HepG2 (cell line): ENCODE data around the gene PLAGL2. TPM values are rescaled to one million over a fixed set of nuclear protein-coding genes. Genes with fewer than 3 reads are reported as not detected.
A peak's percentile ranks its signal among the peaks of the same experiment; 100 is the strongest.

Source experiments
- BORCS8-MEF2B ChIP-seq: sonication (generic); formaldehyde crosslinking; IDR thresholded peaks from 2 replicates; pipeline ENCODE4 v1.8.0; 2022; ENCODE audit warnings: mild to moderate bottlenecking, missing genetic modification reagents
- HOMEZ ChIP-seq: IDR thresholded peaks from 2 replicates; pipeline ENCODE4 v1.6.1; 2016; ENCODE audit warnings: low read depth
- KIAA2018 ChIP-seq: sonication (generic); formaldehyde crosslinking; IDR thresholded peaks from 2 replicates; pipeline ENCODE4 v1.5.0; 2020; ENCODE audit warnings: mild to moderate bottlenecking, missing genetic modification reagents, borderline replicate concordance
- MXD3 ChIP-seq: IDR thresholded peaks from 2 replicates; pipeline ENCODE4 v1.6.1; 2016; ENCODE audit warnings: mild to moderate bottlenecking, missing biosample characterization, missing genetic modification reagents
- TFAP4 ChIP-seq: sonication (generic); IDR thresholded peaks from 2 replicates; pipeline ENCODE4 v1.6.1; 2016; ENCODE audit warnings: low read depth, borderline replicate concordance
- ZBTB33 ChIP-seq: sonication (generic); formaldehyde crosslinking; IDR thresholded peaks from 2 replicates; pipeline ENCODE4 v1.4.0; 2020; ENCODE audit warnings: missing genetic modification reagents
- ZIK1 ChIP-seq: sonication (generic); formaldehyde crosslinking; IDR thresholded peaks from 2 replicates; pipeline ENCODE4 v1.5.0; 2020; ENCODE audit warnings: mild to moderate bottlenecking, low read depth, missing genetic modification reagents, borderline replicate concordance
- ZNF431 ChIP-seq: sonication (generic); formaldehyde crosslinking; IDR thresholded peaks from 2 replicates; pipeline ENCODE4 v1.9.0; 2022; ENCODE audit warnings: missing genetic modification reagents, low read depth, mild to moderate bottlenecking, borderline replicate concordance
- ZNF513 ChIP-seq: sonication (generic); formaldehyde crosslinking; conservative IDR thresholded peaks from 2 replicates; pipeline ENCODE4 v1.5.0; 2020; ENCODE audit warnings: missing genetic modification reagents
- ZNF567 ChIP-seq: sonication (generic); formaldehyde crosslinking; IDR thresholded peaks from 2 replicates; pipeline ENCODE4 v1.8.1; 2023; ENCODE audit warnings: mild to moderate bottlenecking, missing genetic modification reagents, borderline replicate concordance
- ZNF598 ChIP-seq: sonication (generic); formaldehyde crosslinking; IDR thresholded peaks from 2 replicates; pipeline ENCODE4 v1.5.1; 2020; ENCODE audit warnings: mild to moderate bottlenecking, missing genetic modification reagents, borderline replicate concordance
- polyA plus RNA-seq, 8 experiments: library from polyadenylated mRNA; depleted of rRNA in 3 of 8; stranded (reverse) in 7 of 8; unstranded in 1 of 8; fragments of >200 nt; fragmentation: Illumina TruSeq in 4 of 8; extraction: Trizol in 4 of 8; gene quantifications; 2 replicates each; pipeline versions ENCODE4 v1.2.1 to v1.2.3, GENCODE V29; 2011 to 2016; ENCODE audit warnings: low read depth in 4 of 8, missing spikeins in 1 of 8, mixed read lengths in 1 of 8; ENCODE audit not compliant: insufficient read depth in 1 of 8
- total RNA-seq, 5 experiments: library from RNA; depleted of rRNA; stranded (reverse); fragments of >200 nt; fragmentation: Illumina TruSeq; extraction: Trizol; gene quantifications; 2 replicates each; pipeline ENCODE4 v1.2.3, GENCODE V29; 2016; ENCODE audit warnings: low read depth in 1 of 5

The PLAGL2 gene
- total and polyA plus RNA-seq, 2 of the 13 experiments (the other 11 are each of a cell fraction or from before 2014, with no cell fraction given), result 15.2 to 15.3 TPM

GRCh38 chr20:32195581-32195980, 12.0 kb downstream of the PLAGL2 start (continued):
- TF ChIP-seq ZNF598 (CRISPR knock-in tag) (no peak), ZBTB33 (CRISPR knock-in tag) (peak; percentile 59; the same call in 1 of the 2 replicates), TFAP4 (no peak), ZNF431 (CRISPR knock-in tag) (no peak), BORCS8-MEF2B (CRISPR knock-in tag) (no peak), ZNF567 (no peak), MXD3 (no peak), ZNF513 (no peak), ZIK1 (CRISPR knock-in tag) (no peak), KIAA2018 (no peak), HOMEZ (CRISPR knock-in tag) (no peak)
